Fibroblast of peridontal ligament (primary cell): ENCODE results near the gene PRKN.

Experiments
- DNase-seq: peaks from one replicate; pipeline ENCODE4 v3.0.0-alpha.2; 2010; ENCODE audit errors: extremely low read depth

The PRKN gene

GRCh38 chr6:162618448-162619002, 109.0 kb downstream of the PRKN start:
- no peak for DNase-seq

- no peak for DNase-seq
Measured at GRCh38 chr6:162615016-162615705, 112.4 kb downstream of the PRKN start.

DNA sequence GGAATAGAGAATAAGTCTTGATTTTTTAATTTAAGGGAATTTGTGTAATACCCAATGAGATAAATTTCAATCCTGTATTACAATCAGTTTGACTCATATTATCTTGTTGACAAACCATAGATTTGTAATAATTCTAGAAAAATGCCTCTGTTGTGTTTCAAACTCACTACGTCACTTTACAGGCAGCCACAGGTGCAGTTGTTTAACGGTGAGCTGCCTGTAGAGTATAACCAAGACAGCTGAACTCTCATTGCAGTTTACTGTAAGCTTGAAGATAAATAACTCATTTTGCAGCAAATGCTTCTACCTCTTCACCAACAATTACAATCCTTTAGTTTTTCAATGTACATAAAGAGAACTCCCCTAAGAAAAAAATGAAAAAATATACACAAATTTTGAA, 114.3 kb downstream of the PRKN start:
- DNase-seq: no peak

- no peak for DNase-seq
Measured at GRCh38 chr6:162612613-162613012, 115.0 kb downstream of the PRKN start.

DNA sequence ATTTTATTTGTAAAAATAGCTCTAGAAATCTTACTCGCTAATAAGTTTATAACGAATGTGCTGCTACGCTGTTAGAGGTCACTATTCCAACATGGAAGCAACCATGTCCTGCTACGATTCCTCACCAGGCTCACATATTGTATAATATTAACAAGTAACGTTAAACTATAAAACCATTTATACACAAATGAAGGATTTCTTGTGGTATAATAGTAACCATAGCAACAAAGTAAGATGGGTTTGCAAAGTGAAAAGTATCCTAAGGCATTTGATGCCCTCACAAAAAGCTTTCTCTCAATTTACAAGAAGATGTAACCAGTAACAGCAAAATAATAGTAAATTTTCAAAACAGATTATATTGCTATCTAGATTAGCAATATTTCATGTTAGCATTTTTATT, 117.2 kb downstream of the PRKN start:
- no peak for DNase-seq

DNA sequence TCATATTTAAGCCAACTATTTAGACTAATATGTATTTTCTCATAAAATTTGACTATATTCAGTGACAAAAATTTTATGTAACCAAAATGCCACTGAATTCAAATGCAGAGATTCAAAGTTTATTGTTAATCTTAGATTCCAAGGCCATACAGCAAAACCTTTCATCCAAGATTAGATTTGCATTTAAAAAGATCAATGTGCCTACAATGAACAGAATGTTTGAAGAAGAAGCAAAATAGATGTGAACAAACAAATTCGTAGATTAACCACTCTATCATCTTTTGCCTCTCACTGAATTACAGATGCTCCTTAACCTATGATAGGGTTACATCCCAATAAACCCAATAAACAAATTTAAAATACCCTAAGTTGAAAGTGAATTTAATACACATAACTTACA, 121.7 kb downstream of the PRKN start:
- no peak for DNase-seq

- DNase-seq: no peak
Measured at GRCh38 chr6:162603231-162604015, 124.1 kb downstream of the PRKN start.

- DNase-seq: no peak
Measured at GRCh38 chr6:162602759-162603158, 124.8 kb downstream of the PRKN start.

DNA sequence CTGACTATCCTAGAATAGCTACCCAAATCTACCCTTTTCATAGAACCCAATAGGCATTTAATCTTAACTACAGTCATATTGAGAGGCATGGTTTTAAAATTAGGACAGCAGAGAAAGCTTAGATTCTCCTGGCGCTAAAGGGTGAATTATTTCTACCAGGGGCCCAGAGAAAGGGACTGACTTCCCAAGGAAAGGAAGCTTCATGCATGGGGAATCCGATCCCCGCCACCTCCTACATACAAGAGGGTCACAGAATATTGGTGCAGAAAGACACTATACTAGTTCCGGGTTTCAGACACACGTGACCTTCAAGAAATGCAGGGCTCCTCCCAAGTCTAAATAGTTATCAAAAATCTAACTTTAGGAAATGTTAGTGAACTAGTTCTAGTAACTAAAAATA, 130.9 kb downstream of the PRKN start:
- no peak for DNase-seq

DNA sequence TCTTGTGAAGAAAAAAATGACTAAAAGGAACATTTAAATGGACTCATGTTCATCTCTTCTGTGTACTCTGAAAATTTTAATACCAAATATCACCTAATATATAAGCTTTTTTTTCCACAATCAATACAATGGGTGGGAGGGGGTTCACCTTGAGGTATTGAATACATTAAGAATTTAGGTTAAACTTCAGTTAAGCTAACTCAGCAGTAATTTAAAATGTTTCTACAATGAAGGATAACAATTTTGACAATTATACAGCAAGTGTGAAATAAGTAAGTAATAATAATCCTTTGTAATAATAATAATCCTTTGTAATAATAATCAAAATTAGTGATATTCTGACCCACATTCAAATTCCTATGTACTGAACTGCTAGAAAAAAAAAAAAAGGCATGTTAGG, 136.0 kb downstream of the PRKN start:
- no peak for DNase-seq

DNA sequence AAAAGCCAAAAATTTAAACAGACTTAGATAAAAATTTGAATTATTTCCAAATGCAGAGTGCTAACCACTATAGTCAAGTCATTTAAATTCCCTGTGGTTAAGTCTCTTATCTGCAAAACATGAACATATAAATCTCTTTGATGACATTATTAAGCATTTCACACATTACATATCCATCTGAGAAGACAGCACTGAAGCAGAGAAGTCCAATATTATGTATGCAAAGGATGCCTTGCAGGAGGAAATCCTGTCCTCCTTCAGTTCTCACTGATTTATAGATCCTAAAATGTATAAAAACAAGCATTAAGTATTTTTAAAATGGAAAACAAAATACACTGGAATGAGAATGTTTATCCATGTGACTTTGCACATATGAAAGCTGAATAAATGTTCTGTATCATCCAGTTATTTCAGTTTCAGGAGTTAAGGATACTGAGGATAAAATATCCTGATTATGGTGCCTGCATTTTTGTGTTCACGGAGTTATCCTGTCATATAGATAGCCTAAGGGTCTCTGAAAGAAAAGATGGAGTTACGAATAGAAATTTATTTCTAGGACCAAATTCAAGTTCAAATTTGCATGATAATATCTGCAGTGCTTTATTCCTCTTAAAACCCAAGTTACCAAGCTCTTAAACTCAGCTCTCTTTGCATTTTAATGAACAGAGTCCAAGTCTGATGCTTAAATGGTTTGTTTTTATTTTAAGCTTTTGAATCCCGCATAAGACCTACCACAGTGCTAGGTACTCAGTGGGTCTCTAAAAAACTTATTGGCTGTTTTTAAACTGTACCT, 145.4 kb downstream of the PRKN start:
- no peak for DNase-seq

GRCh38 chr6:162580619-162581018, 146.9 kb downstream of the PRKN start:
- no peak for DNase-seq

DNA sequence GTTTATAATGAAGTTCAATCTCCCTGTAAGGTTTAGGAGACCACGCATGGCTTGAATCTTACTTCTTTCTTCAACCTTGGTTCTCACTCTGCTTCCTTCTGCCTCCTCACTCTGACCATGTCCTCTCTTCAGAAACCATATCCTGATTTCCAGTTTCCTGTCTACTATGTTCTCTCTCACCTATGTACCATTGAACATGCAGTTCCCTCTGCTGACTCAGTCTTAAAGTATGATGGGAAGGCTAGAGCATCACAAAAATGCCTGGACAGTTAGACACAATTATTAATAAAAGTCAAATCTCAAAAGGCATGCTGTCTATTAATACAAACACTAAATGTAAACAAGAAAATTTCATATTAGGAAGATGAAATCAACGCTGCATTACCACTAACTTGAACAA, 151.6 kb downstream of the PRKN start:
- no peak for DNase-seq

DNA sequence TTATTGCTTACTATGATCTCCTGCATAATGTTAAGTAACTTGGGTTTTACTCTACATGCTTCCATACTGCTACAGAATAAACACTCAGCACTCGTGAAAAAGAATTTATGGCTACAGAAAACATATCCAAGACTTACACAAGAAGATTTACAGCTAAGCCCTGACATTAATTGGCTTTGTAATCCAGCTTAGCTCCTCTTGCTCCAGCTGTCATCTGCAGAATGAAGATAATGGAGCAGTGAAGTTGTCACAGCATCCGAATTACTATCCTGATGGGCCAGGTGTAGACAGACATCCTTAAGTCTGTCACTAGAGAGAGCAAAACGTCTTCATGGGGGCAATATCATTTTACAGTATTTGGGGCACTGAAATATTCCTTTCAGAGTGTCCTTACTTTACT, 155.3 kb downstream of the PRKN start:
- DNase-seq: no peak

DNA sequence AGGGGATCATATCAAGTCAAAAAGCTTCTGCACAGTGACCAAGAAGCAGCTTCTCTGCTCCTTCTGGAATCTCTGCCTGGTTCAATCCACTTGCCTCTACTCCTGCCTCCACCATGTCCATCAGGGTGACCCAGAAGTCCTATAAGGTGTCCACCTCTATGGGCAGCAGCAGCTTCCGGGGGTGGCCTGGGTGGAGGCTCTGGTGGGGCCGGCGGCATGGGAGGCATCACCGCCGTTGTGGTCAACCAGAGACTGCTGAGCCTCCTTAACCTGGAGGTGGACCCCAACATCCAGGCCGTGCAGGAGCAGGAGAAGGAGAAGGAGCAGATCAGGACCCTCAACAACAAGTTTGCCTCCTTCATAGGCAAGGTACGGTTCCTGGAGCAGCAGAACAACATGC, 159.3 kb downstream of the PRKN start:
- no peak for DNase-seq

DNA sequence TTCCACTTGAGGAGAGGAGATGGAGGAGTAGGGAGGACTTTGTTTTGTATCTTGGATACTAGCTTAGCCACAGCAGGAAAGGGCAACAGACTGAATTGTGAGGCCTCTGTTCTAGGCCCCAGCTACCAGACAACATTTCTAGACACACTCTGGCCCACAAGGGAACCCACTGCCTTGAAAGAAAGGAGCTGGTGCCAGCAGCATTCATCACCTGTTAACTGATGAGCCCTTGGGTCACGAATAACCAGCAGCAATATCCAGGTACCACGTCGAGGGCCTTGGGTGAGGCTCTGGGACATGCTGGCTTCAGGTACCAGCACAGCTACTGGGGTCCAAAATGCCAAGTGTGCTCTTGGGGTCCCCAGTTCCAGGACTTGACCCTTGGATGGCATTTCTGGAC, 165.5 kb downstream of the PRKN start:
- no peak for DNase-seq

DNA sequence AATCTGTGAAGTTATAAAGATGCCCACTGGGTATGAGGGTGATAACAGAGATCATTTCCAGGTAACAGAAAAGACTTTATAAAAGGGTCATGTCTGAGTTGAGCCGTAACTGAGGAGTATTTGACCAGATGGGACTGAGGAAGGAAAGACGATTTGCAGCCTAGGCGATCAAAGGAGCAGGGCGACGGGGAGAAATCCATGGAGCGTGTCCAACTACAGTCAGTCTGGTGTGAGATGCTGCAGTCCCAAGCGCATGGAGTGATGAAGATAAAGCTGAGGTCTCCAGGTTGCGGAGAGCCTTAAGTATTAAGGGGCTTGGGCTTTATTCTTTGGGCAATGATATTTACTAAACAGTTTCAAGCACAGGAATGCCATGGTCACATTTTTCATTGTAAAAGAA, 166.7 kb downstream of the PRKN start:
- no peak for DNase-seq

GRCh38 chr6:162554531-162554930, 173.0 kb downstream of the PRKN start:
- no peak for DNase-seq

DNA sequence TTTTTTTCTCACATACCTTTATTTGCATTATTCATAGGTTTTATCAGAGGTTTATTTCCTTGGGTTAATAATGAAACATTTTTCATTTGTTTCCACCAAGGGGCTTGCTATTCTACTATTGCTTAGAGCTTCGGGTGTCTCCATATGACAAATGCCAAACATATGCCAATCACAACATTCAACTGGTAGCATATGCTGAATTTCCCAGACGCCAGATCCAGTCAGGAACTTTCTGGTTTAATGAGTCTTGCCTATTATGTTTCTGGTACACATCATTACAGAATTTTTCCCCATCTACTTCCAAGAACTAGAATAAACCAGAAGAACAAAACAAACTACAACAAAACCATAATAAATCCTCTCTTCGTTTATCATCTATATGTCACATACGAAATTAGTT, 180.7 kb downstream of the PRKN start:
- no peak for DNase-seq

- no peak for DNase-seq
Measured at GRCh38 chr6:162543221-162543620, 184.3 kb downstream of the PRKN start.

GRCh38 chr6:162541019-162541601, 186.5 kb downstream of the PRKN start:
- DNase-seq: no peak

GRCh38 chr6:162539321-162539720, 188.2 kb downstream of the PRKN start:
- DNase-seq: no peak
